Measurements from ENCODE around the gene TM9SF3. TPM values are rescaled to one million over a fixed set of nuclear protein-coding genes. Genes with fewer than 3 reads are reported as not detected.

The TM9SF3 gene
- total RNA-seq, 4 donors from 2014 or later: 75.5 to 99.9 (median 86.8) TPM

DNA sequence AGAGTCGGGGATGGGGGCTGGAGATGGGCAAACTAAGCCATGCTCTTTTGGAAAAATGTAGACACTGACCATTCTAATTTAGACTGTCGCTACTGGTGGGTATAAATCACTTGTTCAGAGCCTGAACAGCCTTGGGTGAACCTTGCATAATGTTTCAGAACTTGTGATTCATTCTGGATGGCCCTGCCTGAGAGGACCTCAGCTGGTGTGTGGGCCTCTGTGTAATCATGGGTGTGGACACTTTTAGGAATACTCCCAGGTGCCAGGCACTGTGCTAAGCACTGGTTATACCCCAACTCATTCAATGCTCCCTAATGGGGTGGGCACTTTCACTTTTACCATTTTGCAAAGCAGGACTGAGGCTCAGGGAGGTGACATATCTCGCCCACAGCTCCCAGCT, 26.8 kb upstream of the TM9SF3 start:
- no peak for ATAC-seq (ENCODE audit: low FRiP score)
- DNase-seq (ENCODE audit: low spot score): no peak
- TF ChIP-seq, protein P1, sequence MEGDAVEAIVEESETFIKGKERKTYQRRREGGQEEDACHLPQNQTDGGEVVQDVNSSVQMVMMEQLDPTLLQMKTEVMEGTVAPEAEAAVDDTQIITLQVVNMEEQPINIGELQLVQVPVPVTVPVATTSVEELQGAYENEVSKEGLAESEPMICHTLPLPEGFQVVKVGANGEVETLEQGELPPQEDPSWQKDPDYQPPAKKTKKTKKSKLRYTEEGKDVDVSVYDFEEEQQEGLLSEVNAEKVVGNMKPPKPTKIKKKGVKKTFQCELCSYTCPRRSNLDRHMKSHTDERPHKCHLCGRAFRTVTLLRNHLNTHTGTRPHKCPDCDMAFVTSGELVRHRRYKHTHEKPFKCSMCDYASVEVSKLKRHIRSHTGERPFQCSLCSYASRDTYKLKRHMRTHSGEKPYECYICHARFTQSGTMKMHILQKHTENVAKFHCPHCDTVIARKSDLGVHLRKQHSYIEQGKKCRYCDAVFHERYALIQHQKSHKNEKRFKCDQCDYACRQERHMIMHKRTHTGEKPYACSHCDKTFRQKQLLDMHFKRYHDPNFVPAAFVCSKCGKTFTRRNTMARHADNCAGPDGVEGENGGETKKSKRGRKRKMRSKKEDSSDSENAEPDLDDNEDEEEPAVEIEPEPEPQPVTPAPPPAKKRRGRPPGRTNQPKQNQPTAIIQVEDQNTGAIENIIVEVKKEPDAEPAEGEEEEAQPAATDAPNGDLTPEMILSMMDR (IDR thresholded peaks at IDR 0.05): no peak

DNA sequence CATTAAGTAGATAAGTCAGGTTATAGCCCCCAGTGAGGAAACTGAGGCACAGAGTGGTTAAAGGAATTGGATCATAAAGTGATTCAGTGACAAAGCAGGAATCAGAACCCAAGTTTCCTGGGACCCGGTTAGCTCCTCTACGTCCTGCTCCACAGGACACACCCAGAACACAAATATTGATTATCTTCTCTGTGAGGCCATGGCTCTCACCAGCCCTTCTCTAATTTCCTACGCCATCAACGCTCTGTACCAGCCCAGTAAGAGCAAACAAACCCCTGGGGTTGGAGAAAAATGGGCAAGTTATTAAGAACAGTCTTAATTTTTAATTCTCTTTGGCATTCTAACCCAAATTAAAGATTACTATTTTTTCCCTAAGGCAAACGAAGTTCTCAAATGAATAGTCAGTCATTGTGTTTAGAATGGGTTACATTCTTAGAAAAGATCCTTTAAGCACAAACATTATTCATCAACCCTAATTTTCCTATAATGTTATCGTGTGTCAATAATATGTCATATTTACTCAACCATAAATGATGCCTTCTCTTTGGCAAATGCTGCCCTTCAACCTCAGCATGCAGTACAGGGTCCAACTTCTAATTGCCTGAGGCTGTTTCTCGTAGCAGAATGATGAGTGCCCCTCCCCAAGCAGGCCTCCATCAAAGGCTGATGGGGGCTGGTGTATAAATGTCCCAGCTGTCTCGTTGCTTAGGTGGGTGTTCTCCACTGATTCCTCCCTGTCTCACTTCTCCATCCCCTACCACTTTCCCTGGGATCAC, 25.4 kb upstream of the TM9SF3 start:
- TF ChIP-seq, protein P1 (IDR thresholded peaks at IDR 0.05): no peak
- DNase-seq (ENCODE audit: low spot score) (no peak), ATAC-seq (ENCODE audit: low FRiP score) (no peak)

DNA sequence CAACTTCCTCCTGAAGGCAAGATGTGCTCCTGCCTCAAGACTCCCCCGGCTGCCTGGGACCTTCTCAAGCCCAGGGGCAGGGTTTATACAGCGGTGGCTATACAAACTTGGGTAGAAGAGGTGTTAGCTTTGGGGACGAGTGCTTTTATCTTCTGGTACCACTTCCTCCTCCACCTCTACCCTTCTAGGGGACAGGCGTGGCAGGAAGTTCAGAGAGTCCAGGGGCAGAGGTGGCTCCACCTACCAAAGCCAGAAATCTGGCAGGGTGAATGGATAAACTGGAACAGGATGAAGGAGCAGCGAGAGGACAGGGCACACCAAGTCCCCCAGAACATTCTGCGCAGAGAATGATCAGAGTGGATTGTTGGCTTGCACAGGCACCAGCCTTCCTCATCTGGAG, 24.0 kb upstream of the TM9SF3 start:
- no peak for ATAC-seq (ENCODE audit: low FRiP score)

DNA sequence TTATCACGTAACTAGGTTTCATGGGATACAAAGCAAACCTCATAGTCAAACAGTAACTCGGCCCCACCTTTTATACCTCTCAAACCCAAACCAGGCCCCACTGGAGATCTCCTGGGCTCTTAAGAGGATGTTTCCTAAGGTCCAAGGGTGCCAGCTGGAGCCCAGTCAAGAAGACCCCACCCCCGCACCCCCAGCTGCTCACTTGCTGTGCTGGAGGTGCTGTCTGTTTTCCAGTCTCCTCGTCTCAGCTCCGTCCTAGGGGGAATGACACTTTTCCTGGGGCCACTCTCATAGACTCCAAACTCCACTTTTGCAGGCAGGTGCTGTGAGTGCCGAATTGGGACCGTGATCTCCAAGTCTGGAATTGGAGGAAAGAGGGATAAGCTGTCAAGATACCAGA, 22.7 kb upstream of the TM9SF3 start:
- no peak for DNase-seq (ENCODE audit: low spot score)
- TF ChIP-seq, protein P1 (IDR thresholded peaks at IDR 0.05): no peak
- ATAC-seq (ENCODE audit: low FRiP score): no peak

More for the DNA sequence above, 24.0 kb upstream of the TM9SF3 start:
- TF ChIP-seq, protein P1 (IDR thresholded peaks at IDR 0.05): no peak
- no peak for DNase-seq (ENCODE audit: low spot score)

DNA sequence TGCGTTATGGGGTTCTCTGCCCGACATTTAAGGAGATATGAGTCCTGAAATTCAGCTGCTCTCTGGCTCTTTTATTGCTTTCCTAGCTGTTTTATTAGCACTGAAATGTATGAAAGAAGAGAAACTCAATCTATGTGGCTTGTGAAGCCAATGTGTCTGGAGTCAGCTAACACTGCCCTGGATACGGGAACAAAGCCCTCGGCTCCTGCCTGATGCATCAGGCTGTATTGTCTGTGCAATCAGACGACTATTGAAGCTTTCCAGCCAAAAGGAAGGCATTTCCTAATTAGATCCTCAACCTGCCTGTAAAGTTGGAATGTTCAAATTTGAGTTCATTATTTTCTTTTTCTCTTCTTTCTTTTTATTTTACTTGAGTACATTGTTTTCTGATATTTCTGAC, 22.0 kb upstream of the TM9SF3 start:
- TF ChIP-seq, protein P1 (IDR thresholded peaks at IDR 0.05): no peak

DNA sequence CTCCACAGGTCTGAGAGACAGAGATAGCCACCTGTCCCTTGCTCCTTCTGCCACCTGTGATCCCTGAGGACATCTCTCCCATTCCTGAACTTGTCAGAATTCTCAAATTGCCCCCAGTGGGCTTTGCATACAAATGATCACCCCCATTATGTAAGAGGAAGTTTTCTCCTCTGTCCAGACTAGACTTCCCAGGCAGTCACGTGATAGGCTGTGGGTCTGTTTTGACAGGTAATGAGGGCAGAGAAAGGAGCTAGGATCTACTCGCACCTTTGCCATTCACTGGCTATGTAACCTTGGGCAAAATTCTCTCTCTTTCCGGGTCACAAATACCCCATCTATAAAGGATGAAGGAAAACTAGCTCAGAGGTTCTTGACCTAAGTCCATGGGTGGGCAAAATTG, 21.4 kb upstream of the TM9SF3 start:
- no peak for ATAC-seq (ENCODE audit: low FRiP score)
- DNase-seq (ENCODE audit: low spot score): no peak
- TF ChIP-seq, protein P1 (IDR thresholded peaks at IDR 0.05): no peak

More for the DNA sequence above, 22.0 kb upstream of the TM9SF3 start:
- DNase-seq (ENCODE audit: low spot score) (no peak), ATAC-seq (ENCODE audit: low FRiP score) (no peak)

DNA sequence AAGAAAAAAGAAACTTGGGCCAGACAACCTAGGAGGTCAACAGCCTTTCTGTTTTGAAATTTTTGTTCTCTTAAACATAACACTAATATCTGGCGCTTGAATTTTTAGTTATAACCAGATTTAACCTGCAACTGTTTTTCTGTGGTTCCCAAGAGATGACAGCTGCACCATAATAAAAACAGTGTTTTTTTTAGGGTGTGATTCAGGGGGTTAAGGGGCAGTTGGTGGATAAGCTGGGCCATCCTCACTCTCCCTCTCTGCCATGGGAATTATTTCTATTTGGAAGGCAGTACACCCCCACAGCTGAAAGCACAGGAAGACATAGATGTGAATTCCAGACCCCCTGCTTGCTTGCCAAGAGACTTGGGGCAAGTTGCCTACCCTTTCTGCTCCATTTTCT, 20.1 kb upstream of the TM9SF3 start:
- ATAC-seq (ENCODE audit: low FRiP score): no peak
- TF ChIP-seq, protein P1 (IDR thresholded peaks at IDR 0.05): no peak

More for the DNA sequence above, 20.1 kb upstream of the TM9SF3 start:
- no peak for DNase-seq (ENCODE audit: low spot score)
